ENCODE results near the gene NOVA2.

NOVA2 gene

GRCh38 chr19:46002678-46003275 is 29.1 kb upstream of the NOVA2 start:
- no peak overlapping the region for H3K4me3 ChIP-seq (ENCODE audit: low read depth, low read length)
- CTCF ChIA-PET: interaction anchor here (1.1 to 2.9 kb wide), 5 partner anchors 14 to 186 kb away, joined by 3 to 15 read pairs (median 4); no protein-coding TSS in a partner anchor
- POLR2A ChIA-PET: interaction anchor here (1.4 kb wide), 1 partner anchor 139 kb away, joined by 3 read pairs; no protein-coding TSS in a partner anchor
- DNase-seq (ENCODE audit: low read depth, low spot score): no peak
- no peak for TF ChIP-seq CTCF (IDR thresholded peaks at IDR 0.05; ENCODE audit: insufficient read depth, low read length, missing control alignments)

GRCh38 chr19:46000491-46001246 is 27.0 kb upstream of the NOVA2 start:
- DNase-seq (ENCODE audit: low read depth, low spot score): no peak
- no peak for TF ChIP-seq CTCF (IDR thresholded peaks at IDR 0.05; ENCODE audit: insufficient read depth, low read length, missing control alignments)
- CTCF ChIA-PET: interaction anchor here (1.2 to 4.8 kb wide), 4 partner anchors 10 to 29 kb away, joined by 3 to 32 read pairs (median 11); no protein-coding TSS in a partner anchor
- H3K4me3 ChIP-seq (ENCODE audit: low read depth, low read length): peak overlapping the region; percentile 6; the same call in 1 of the 2 replicates
- POLR2A ChIA-PET: no interaction called here

- no peak for TF ChIP-seq CTCF (IDR thresholded peaks at IDR 0.05; ENCODE audit: insufficient read depth, low read length, missing control alignments)
- ChIA-PET POLR2A (no interaction called here), CTCF (interaction anchor here (0.8 to 4.8 kb wide), 5 partner anchors 11 to 272 kb away, joined by 3 to 32 read pairs (median 4); no protein-coding TSS in a partner anchor)
- H3K4me3 ChIP-seq (ENCODE audit: low read depth, low read length): peak overlapping the region; percentile 6; the same call in 1 of the 2 replicates
- no peak for DNase-seq (ENCODE audit: low read depth, low spot score)
These were observed 26.0 kb upstream of the NOVA2 start for GRCh38 chr19:45999653-46000121.

GRCh38 chr19:45998834-45999233 is 25.2 kb upstream of the NOVA2 start:
- no peak for TF ChIP-seq CTCF (IDR thresholded peaks at IDR 0.05; ENCODE audit: insufficient read depth, low read length, missing control alignments)
- no peak overlapping the region for H3K4me3 ChIP-seq (ENCODE audit: low read depth, low read length)
- no peak for DNase-seq (ENCODE audit: low read depth, low spot score)
- ChIA-PET POLR2A (no interaction called here), CTCF (interaction anchor here (0.5 to 4.8 kb wide), 9 partner anchors 11 to 349 kb away, joined by 3 to 32 read pairs (median 3); no protein-coding TSS in a partner anchor)

GRCh38 chr19:45996933-45997332 is 23.3 kb upstream of the NOVA2 start:
- DNase-seq (ENCODE audit: low read depth, low spot score): no peak
- H3K4me3 ChIP-seq (ENCODE audit: low read depth, low read length): no peak overlapping the region
- no peak for TF ChIP-seq CTCF (IDR thresholded peaks at IDR 0.05; ENCODE audit: insufficient read depth, low read length, missing control alignments)
- POLR2A ChIA-PET: no interaction called here
- CTCF ChIA-PET: interaction anchor here (1.4 to 2.7 kb wide), 3 partner anchors 13 to 31 kb away, joined by 4 to 24 read pairs (median 9); no protein-coding TSS in a partner anchor

Measured in AG04449 (cell line).